ENCODE data around the gene CTNND2. TPM values are rescaled to one million over a fixed set of nuclear protein-coding genes. Genes with fewer than 3 reads are reported as not detected.

The CTNND2 gene
- polyA plus RNA-seq, 1 of the 3 experiments (the other 2 are of a cell fraction) = not detected

DNA sequence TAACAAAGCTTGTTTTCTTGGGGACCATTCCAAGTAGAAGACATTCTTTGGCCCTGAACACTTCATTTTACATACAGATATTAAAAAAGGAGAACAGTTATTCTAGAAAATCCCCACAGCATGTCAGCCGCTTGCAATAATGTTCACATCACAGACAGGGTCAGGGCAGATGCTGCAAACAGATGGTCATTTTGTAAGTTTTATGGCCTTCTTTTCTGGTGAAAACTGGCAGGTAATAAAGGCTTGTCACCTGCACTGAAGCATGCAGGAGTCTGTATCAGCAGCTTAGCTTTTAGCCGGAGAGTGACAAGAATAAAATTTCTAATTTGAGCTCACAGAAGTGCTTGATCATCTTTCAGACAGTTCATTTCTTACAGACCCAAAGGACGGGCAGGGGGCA lies 922.3 kb downstream of the CTNND2 start:
- no peaks in the 10 kb centered on the region for H4K20me1 ChIP-seq (ENCODE audit: insufficient read depth)
- WGBS (ENCODE audit: low lambda C conversion rate) = 43% methylated on average over 2 of the region's 3 CpGs
- H3F3A ChIP-seq (replicated peaks; ENCODE audit: insufficient read depth) = no peaks in the 10 kb centered on the region
- no peak overlapping the region for H3K4me3 ChIP-seq (ENCODE audit: low read depth in 2 of 2, low read length in 1 of 2)
- no peak overlapping the region for H3K27ac ChIP-seq (ENCODE audit: low read depth in 2 of 2, low read length in 1 of 2)
- H2AFZ ChIP-seq (ENCODE audit: low read depth) = no peak overlapping the region
- no peaks in the 10 kb centered on the region for H3K79me2 ChIP-seq (ENCODE audit: insufficient read depth)
- ChIA-PET POLR2A (no interaction called here), CTCF (no interaction called here)
- no peak for TF ChIP-seq ELF1 (IDR thresholded peaks at IDR 0.05)
- no peak for TF ChIP-seq EZH2phosphoT487 (IDR thresholded peaks at IDR 0.05; ENCODE audit: borderline replicate concordance, low read depth)
- no peak for TF ChIP-seq EP300 (IDR thresholded peaks at IDR 0.05; ENCODE audit: borderline replicate concordance in 1 of 2, low read depth in 1 of 2, low read length in 1 of 2)
- no peak for TF ChIP-seq FOXM1 (IDR thresholded peaks at IDR 0.05; ENCODE audit: low read depth)
- H3K4me2 ChIP-seq = no peak overlapping the region
- H3K4me1 ChIP-seq (ENCODE audit: control insufficient read depth in 1 of 2, insufficient read depth in 2 of 2, low read depth in 1 of 2, low read length in 1 of 2) = no peaks in the 10 kb centered on the region
- H3K9ac ChIP-seq = no peak overlapping the region
- no peak for DNase-seq
- H3K27me3 ChIP-seq (ENCODE audit: insufficient read depth) = no peaks in the 10 kb centered on the region; the same call in 1 of the 2 replicates
- no peaks in the 10 kb centered on the region for H3K9me3 ChIP-seq
- no peaks in the 10 kb centered on the region for H3K36me3 ChIP-seq (replicated peaks in 1 of 2; ENCODE audit: control insufficient read depth in 1 of 2, insufficient read depth in 2 of 2, low read length in 1 of 2)
- no peaks in the 10 kb centered on the region for H3K9me2 ChIP-seq

- POLR2A ChIA-PET = no interaction called here
- WGBS (ENCODE audit: low lambda C conversion rate) = 5% methylated on average over 5 of the region's 5 CpGs
Measured at GRCh38 chr5:10977011-10977410, 927.2 kb downstream of the CTNND2 start.

More at GRCh38 chr5:10977011-10977410, 927.2 kb downstream of the CTNND2 start:
- no peaks in the 10 kb centered on the region for H3K36me3 ChIP-seq (replicated peaks in 1 of 2; ENCODE audit: control insufficient read depth in 1 of 2, insufficient read depth in 2 of 2, low read length in 1 of 2)
- no peak for DNase-seq
- H3K9ac ChIP-seq = no peak overlapping the region
- no peaks in the 10 kb centered on the region for H3K4me1 ChIP-seq (ENCODE audit: control insufficient read depth in 1 of 2, insufficient read depth in 2 of 2, low read depth in 1 of 2, low read length in 1 of 2)
- TF ChIP-seq SIN3A (IDR thresholded peaks at IDR 0.05; ENCODE audit: borderline replicate concordance, low read depth, low read length) (no peak), REST (IDR thresholded peaks at IDR 0.05; ENCODE audit: low read depth, low read length) (no peak), NRF1 (IDR thresholded peaks at IDR 0.05; ENCODE audit: low read depth, low read length) (no peak), TEAD4 (IDR thresholded peaks at IDR 0.05; ENCODE audit: borderline replicate concordance, insufficient read depth) (no peak), MEF2A (IDR thresholded peaks at IDR 0.05; ENCODE audit: borderline replicate concordance, low read depth) (no peak), RCOR1 (IDR thresholded peaks at IDR 0.05; ENCODE audit: low read length) (no peak), TCF12 (IDR thresholded peaks at IDR 0.05) (no peak), GATA2 (CRISPR knock-in tag; IDR thresholded peaks at IDR 0.05) (no peak), RAD21 (IDR thresholded peaks at IDR 0.05; ENCODE audit: low read length) (no peak), JUND (IDR thresholded peaks at IDR 0.05) (no peak), SMC3 (IDR thresholded peaks at IDR 0.05; ENCODE audit: low read depth, low read length) (no peak), TAF1 (IDR thresholded peaks at IDR 0.05; ENCODE audit: borderline replicate concordance, low read depth, low read length) (no peak), RFX5 (IDR thresholded peaks at IDR 0.05; ENCODE audit: low read length) (no peak), POLR2AphosphoS5 (IDR thresholded peaks at IDR 0.05; ENCODE audit: low read depth, low read length) (no peak)
- TF ChIP-seq, protein P1, sequence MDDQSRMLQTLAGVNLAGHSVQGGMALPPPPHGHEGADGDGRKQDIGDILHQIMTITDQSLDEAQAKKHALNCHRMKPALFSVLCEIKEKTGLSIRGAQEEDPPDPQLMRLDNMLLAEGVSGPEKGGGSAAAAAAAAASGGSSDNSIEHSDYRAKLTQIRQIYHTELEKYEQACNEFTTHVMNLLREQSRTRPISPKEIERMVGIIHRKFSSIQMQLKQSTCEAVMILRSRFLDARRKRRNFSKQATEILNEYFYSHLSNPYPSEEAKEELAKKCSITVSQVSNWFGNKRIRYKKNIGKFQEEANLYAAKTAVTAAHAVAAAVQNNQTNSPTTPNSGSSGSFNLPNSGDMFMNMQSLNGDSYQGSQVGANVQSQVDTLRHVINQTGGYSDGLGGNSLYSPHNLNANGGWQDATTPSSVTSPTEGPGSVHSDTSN (IDR thresholded peaks at IDR 0.05) = no peak
- TF ChIP-seq, protein P2, sequence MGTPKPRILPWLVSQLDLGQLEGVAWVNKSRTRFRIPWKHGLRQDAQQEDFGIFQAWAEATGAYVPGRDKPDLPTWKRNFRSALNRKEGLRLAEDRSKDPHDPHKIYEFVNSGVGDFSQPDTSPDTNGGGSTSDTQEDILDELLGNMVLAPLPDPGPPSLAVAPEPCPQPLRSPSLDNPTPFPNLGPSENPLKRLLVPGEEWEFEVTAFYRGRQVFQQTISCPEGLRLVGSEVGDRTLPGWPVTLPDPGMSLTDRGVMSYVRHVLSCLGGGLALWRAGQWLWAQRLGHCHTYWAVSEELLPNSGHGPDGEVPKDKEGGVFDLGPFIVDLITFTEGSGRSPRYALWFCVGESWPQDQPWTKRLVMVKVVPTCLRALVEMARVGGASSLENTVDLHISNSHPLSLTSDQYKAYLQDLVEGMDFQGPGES (IDR thresholded peaks at IDR 0.05; ENCODE audit: low read depth, low read length) = no peak
- TF ChIP-seq, protein P3, sequence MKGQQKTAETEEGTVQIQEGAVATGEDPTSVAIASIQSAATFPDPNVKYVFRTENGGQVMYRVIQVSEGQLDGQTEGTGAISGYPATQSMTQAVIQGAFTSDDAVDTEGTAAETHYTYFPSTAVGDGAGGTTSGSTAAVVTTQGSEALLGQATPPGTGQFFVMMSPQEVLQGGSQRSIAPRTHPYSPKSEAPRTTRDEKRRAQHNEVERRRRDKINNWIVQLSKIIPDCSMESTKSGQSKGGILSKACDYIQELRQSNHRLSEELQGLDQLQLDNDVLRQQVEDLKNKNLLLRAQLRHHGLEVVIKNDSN (IDR thresholded peaks at IDR 0.05; ENCODE audit: borderline replicate concordance, low read depth) = no peak
- no peak overlapping the region for H3K27ac ChIP-seq (ENCODE audit: low read depth in 2 of 2, low read length in 1 of 2)
- CTCF ChIA-PET = no interaction called here
- H3K79me2 ChIP-seq (ENCODE audit: insufficient read depth) = no peaks in the 10 kb centered on the region
- H4K20me1 ChIP-seq (ENCODE audit: insufficient read depth) = no peaks in the 10 kb centered on the region
- no peaks in the 10 kb centered on the region for H3K9me2 ChIP-seq
- no peak overlapping the region for H3K4me2 ChIP-seq
- no peaks in the 10 kb centered on the region for H3F3A ChIP-seq (replicated peaks; ENCODE audit: insufficient read depth)
- H3K9me3 ChIP-seq = no peaks in the 10 kb centered on the region
- peaks cover 6% of the 10 kb centered on the region; the same call in 1 of the 2 replicates for H3K27me3 ChIP-seq (ENCODE audit: insufficient read depth)
- no peak overlapping the region for H3K4me3 ChIP-seq (ENCODE audit: low read depth in 2 of 2, low read length in 1 of 2)
- H2AFZ ChIP-seq (ENCODE audit: low read depth) = no peak overlapping the region

All from SK-N-SH (cell line).